H1 (cell line): ENCODE measurements around the gene PTPRT. TPM values are rescaled to one million over a fixed set of nuclear protein-coding genes. Genes with fewer than 3 reads are reported as not detected.

Source experiments
- BACH1 ChIP-seq: IDR thresholded peaks from 2 replicates; pipeline ENCODE4 v1.6.1; 2012; ENCODE audit warnings: low read length, improper control_type of control experiment
- BCL11A ChIP-seq, 2 experiments: IDR thresholded peaks; one replicate each; pipeline ENCODE4 v1.6.1; 2011; ENCODE audit warnings: low read depth in 2 of 2, low read length in 2 of 2, mild to moderate bottlenecking in 2 of 2
- CEBPB ChIP-seq: IDR thresholded peaks from 2 replicates; pipeline ENCODE4 v1.6.1; 2012; ENCODE audit warnings: low read depth, low read length
- EGR1 ChIP-seq: IDR thresholded peaks from 2 replicates; pipeline ENCODE4 v1.6.1; 2011; ENCODE audit warnings: low read depth, low read length, borderline replicate concordance
- JUND ChIP-seq: IDR thresholded peaks from 2 replicates; pipeline ENCODE4 v1.6.1; 2011; ENCODE audit warnings: mild to moderate bottlenecking, improper control_type of control experiment, low read length
- PHF8 ChIP-seq: fragments of 200-600 bp; sonication (generic); conservative IDR thresholded peaks from 2 replicates; pipeline ENCODE4 v1.7.1; 2012; ENCODE audit warnings: low read depth, mild to moderate bottlenecking, inconsistent platforms, low read length, moderate library complexity
- POLR2A ChIP-seq, 2 experiments: IDR thresholded peaks; 1 replicate in 1 of 2; 2 replicates in 1 of 2; pipeline ENCODE4 v1.6.1; 2011; ENCODE audit warnings: low read depth in 2 of 2, low read length in 2 of 2, mild to moderate bottlenecking in 2 of 2; ENCODE audit errors: control extremely low read depth in 1 of 2
- RBBP5 ChIP-seq: IDR thresholded peaks from 2 replicates; pipeline ENCODE4 v1.7.1; 2012; ENCODE audit warnings: low read depth, mild to moderate bottlenecking, inconsistent platforms, low read length, moderate library complexity, borderline replicate concordance
- RFX5 ChIP-seq: IDR thresholded peaks from 2 replicates; pipeline ENCODE4 v1.6.1; 2011; ENCODE audit warnings: low read depth, low read length, improper control_type of control experiment, borderline replicate concordance
- SUZ12 ChIP-seq: fragments of 200-600 bp; sonication (generic); IDR thresholded peaks from 2 replicates; pipeline ENCODE4 v1.6.1; 2012; ENCODE audit warnings: mild to moderate bottlenecking, inconsistent platforms, low read length, moderate library complexity, mixed read lengths
- TAF1 ChIP-seq: IDR thresholded peaks from 2 replicates; pipeline ENCODE4 v1.6.1; 2011; ENCODE audit warnings: mild to moderate bottlenecking, low read depth, low read length
- polyA plus RNA-seq, 7 experiments: library from polyadenylated mRNA; depleted of rRNA in 3 of 7; stranded (reverse) in 5 of 7; unstranded in 2 of 7; fragments of >200 nt in 5 of 7; fragments of 200-250 nt in 2 of 7; gene quantifications; 1 replicate in 5 of 7; 2 replicates in 1 of 7; 4 replicates in 1 of 7; pipeline versions ENCODE4 v1.2.1 to v1.2.3, GENCODE V29; 2011 to 2013; ENCODE audit warnings: missing spikeins in 2 of 7, mixed read lengths in 2 of 7
- total RNA-seq: library from RNA; stranded (reverse); fragmentation: NEBNext Ultra II Directional; extraction: Animal tissue kit (Norgen Biotek cat#: 25700); gene quantifications from 2 replicates; pipeline ENCODE4 v1.2.1, GENCODE V29; 2021
- TF ChIP-seq, protein P1 (sequence below): fragments of 300-600 bp; sonication (generic); IDR thresholded peaks from 2 replicates; pipeline ENCODE4 v1.7.1; 2012; ENCODE audit warnings: low read length, moderate library complexity, mild to moderate bottlenecking, inconsistent platforms; ENCODE audit not compliant: insufficient replicate concordance
- TF ChIP-seq, protein P2 (sequence below): IDR thresholded peaks from 2 replicates; pipeline ENCODE4 v1.6.1; 2012; ENCODE audit warnings: inconsistent platforms

Gene PTPRT
- total and polyA plus RNA-seq, 2 of the 8 experiments (the other 6 are each of a cell fraction or from before 2014, with no cell fraction given): 0.33 to 1.8 TPM

DNA sequence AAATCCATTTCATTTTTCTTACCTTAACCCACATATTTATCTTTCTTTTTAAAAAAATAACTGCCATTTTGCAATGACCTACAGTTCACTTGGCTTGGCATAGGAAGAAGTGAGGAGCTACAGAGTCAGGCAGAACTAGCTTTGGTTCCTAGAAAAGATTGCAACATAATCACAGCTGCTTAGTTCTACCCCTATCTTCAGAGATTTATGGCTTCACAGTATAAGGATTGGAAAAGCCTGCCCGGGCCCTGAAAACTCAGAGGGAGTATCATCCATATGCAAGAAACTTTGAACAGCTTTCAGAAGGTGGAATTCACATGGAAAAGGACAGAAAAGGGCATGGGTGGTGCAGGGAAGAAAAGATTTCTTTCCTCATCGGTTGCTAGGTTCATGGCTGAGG lies 797.3 kb downstream of the PTPRT start (continued):
- TF ChIP-seq, protein P1, sequence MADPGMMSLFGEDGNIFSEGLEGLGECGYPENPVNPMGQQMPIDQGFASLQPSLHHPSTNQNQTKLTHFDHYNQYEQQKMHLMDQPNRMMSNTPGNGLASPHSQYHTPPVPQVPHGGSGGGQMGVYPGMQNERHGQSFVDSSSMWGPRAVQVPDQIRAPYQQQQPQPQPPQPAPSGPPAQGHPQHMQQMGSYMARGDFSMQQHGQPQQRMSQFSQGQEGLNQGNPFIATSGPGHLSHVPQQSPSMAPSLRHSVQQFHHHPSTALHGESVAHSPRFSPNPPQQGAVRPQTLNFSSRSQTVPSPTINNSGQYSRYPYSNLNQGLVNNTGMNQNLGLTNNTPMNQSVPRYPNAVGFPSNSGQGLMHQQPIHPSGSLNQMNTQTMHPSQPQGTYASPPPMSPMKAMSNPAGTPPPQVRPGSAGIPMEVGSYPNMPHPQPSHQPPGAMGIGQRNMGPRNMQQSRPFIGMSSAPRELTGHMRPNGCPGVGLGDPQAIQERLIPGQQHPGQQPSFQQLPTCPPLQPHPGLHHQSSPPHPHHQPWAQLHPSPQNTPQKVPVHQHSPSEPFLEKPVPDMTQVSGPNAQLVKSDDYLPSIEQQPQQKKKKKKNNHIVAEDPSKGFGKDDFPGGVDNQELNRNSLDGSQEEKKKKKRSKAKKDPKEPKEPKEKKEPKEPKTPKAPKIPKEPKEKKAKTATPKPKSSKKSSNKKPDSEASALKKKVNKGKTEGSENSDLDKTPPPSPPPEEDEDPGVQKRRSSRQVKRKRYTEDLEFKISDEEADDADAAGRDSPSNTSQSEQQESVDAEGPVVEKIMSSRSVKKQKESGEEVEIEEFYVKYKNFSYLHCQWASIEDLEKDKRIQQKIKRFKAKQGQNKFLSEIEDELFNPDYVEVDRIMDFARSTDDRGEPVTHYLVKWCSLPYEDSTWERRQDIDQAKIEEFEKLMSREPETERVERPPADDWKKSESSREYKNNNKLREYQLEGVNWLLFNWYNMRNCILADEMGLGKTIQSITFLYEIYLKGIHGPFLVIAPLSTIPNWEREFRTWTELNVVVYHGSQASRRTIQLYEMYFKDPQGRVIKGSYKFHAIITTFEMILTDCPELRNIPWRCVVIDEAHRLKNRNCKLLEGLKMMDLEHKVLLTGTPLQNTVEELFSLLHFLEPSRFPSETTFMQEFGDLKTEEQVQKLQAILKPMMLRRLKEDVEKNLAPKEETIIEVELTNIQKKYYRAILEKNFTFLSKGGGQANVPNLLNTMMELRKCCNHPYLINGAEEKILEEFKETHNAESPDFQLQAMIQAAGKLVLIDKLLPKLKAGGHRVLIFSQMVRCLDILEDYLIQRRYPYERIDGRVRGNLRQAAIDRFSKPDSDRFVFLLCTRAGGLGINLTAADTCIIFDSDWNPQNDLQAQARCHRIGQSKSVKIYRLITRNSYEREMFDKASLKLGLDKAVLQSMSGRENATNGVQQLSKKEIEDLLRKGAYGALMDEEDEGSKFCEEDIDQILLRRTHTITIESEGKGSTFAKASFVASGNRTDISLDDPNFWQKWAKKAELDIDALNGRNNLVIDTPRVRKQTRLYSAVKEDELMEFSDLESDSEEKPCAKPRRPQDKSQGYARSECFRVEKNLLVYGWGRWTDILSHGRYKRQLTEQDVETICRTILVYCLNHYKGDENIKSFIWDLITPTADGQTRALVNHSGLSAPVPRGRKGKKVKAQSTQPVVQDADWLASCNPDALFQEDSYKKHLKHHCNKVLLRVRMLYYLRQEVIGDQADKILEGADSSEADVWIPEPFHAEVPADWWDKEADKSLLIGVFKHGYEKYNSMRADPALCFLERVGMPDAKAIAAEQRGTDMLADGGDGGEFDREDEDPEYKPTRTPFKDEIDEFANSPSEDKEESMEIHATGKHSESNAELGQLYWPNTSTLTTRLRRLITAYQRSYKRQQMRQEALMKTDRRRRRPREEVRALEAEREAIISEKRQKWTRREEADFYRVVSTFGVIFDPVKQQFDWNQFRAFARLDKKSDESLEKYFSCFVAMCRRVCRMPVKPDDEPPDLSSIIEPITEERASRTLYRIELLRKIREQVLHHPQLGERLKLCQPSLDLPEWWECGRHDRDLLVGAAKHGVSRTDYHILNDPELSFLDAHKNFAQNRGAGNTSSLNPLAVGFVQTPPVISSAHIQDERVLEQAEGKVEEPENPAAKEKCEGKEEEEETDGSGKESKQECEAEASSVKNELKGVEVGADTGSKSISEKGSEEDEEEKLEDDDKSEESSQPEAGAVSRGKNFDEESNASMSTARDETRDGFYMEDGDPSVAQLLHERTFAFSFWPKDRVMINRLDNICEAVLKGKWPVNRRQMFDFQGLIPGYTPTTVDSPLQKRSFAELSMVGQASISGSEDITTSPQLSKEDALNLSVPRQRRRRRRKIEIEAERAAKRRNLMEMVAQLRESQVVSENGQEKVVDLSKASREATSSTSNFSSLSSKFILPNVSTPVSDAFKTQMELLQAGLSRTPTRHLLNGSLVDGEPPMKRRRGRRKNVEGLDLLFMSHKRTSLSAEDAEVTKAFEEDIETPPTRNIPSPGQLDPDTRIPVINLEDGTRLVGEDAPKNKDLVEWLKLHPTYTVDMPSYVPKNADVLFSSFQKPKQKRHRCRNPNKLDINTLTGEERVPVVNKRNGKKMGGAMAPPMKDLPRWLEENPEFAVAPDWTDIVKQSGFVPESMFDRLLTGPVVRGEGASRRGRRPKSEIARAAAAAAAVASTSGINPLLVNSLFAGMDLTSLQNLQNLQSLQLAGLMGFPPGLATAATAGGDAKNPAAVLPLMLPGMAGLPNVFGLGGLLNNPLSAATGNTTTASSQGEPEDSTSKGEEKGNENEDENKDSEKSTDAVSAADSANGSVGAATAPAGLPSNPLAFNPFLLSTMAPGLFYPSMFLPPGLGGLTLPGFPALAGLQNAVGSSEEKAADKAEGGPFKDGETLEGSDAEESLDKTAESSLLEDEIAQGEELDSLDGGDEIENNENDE: no peak
- TF ChIP-seq JUND: no peak
- TF ChIP-seq BACH1: no peak
- no peak for TF ChIP-seq SUZ12
- no peak for TF ChIP-seq EGR1
- TF ChIP-seq, protein P2, sequence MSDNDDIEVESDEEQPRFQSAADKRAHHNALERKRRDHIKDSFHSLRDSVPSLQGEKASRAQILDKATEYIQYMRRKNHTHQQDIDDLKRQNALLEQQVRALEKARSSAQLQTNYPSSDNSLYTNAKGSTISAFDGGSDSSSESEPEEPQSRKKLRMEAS: no peak
- no peak for TF ChIP-seq RBBP5
- no peak for TF ChIP-seq BCL11A (IDR thresholded peaks at IDR 0.05; ENCODE audit: low read depth in 2 of 2, low read length in 2 of 2)
- 0 out of 2 replicates have a peak, but pooled peaks have one; percentile 36 for TF ChIP-seq RFX5
- TF ChIP-seq POLR2A (IDR thresholded peaks at IDR 0.05; ENCODE audit: control extremely low read depth in 1 of 2, low read depth in 2 of 2, low read length in 2 of 2): no peak
- TF ChIP-seq PHF8: no peak
- no peak for TF ChIP-seq TAF1
- TF ChIP-seq CEBPB: peak; percentile 83; the same call in 1 of the 2 replicates
